GM23338 (cell line): ENCODE data around the gene PDE1A. TPM values are rescaled to one million over a fixed set of nuclear protein-coding genes. Genes with fewer than 3 reads are reported as not detected.

ENCODE experiments used
- ATAC-seq: fragments of 200-7000 bp; cut with Tn5 transposase; 3 replicates; pipeline ENCODE4 v1.9.1; 2020
- DNase-seq: peaks from one replicate; pipeline ENCODE4 v3.0.0-alpha.2; 2015; ENCODE audit warnings: low spot score
- H2AFZ ChIP-seq: fragments of 200-600 bp; sonication (generic); 2 replicates; pipeline ENCODE4 v1.8.0; 2016; ENCODE audit warnings: antibody characterized with exemption, mild to moderate bottlenecking, moderate library complexity
- H3F3A ChIP-seq: fragments of 200-600 bp; sonication (generic); replicated peaks from 2 replicates; pipeline ENCODE4 v1.8.0; 2017; ENCODE audit warnings: antibody characterized with exemption, mixed run types, low read depth
- H3K27ac ChIP-seq: fragments of 200-600 bp; sonication (generic); 2 replicates; pipeline ENCODE4 v1.6.1; 2016; ENCODE audit warnings: low read depth
- H3K27me3 ChIP-seq: fragments of 200-600 bp; sonication (generic); 2 replicates; pipeline ENCODE4 v1.8.0; 2016; ENCODE audit warnings: mild to moderate bottlenecking, mixed run types, moderate library complexity; ENCODE audit not compliant: insufficient read depth
- H3K36me3 ChIP-seq: fragments of 200-600 bp; sonication (generic); 2 replicates; pipeline ENCODE4 v1.8.0; 2016; ENCODE audit warnings: mild to moderate bottlenecking; ENCODE audit not compliant: insufficient read depth
- H3K4me1 ChIP-seq: fragments of 200-600 bp; sonication (generic); 2 replicates; pipeline ENCODE4 v1.8.0; 2016; ENCODE audit warnings: mild to moderate bottlenecking, moderate library complexity; ENCODE audit not compliant: insufficient read depth
- H3K4me2 ChIP-seq: fragments of 200-600 bp; sonication (generic); 2 replicates; pipeline ENCODE4 v1.7.1; 2017; ENCODE audit warnings: mixed run types
- H3K4me3 ChIP-seq: fragments of 200-600 bp; sonication (generic); 2 replicates; pipeline ENCODE4 v1.6.1; 2016; ENCODE audit warnings: mixed run types
- H3K79me2 ChIP-seq: fragments of 200-600 bp; sonication (generic); replicated peaks from 2 replicates; pipeline ENCODE4 v1.8.0; 2017; ENCODE audit warnings: mild to moderate bottlenecking; ENCODE audit not compliant: insufficient read depth
- H3K9me2 ChIP-seq: fragments of 200-600 bp; sonication (generic); 2 replicates; pipeline ENCODE4 v1.8.0; 2017; ENCODE audit not compliant: insufficient read depth
- H4K20me1 ChIP-seq: fragments of 200-600 bp; sonication (generic); replicated peaks from 2 replicates; pipeline ENCODE4 v1.8.0; 2017; ENCODE audit warnings: mild to moderate bottlenecking; ENCODE audit not compliant: insufficient read depth
- H3K27ac Mint-ChIP-seq: 2 replicates; pipeline ENCODE4 v1.8.0; 2020; ENCODE audit warnings: inconsistent platforms, mild to moderate bottlenecking, moderate library complexity, mixed read lengths
- H3K27me3 Mint-ChIP-seq: 3 replicates; pipeline ENCODE4 v1.8.0; 2022; ENCODE audit warnings: low read depth, mild to moderate bottlenecking, moderate library complexity, mixed read lengths, inconsistent platforms; ENCODE audit not compliant: insufficient read depth, poor library complexity
- H3K36me3 Mint-ChIP-seq: 3 replicates; pipeline ENCODE4 v1.8.0; 2021; ENCODE audit warnings: low read depth, mild to moderate bottlenecking, inconsistent platforms, moderate library complexity, mixed read lengths
- H3K4me1 Mint-ChIP-seq: 3 replicates; pipeline ENCODE4 v1.8.0; 2020; ENCODE audit warnings: mild to moderate bottlenecking, inconsistent platforms, mixed read lengths
- H3K4me3 Mint-ChIP-seq: 3 replicates; pipeline ENCODE4 v1.8.0; 2021; ENCODE audit warnings: moderate library complexity, mild to moderate bottlenecking, inconsistent platforms, mixed read lengths
- H3K9me3 Mint-ChIP-seq: 3 replicates; pipeline ENCODE4 v1.8.0; 2020; ENCODE audit warnings: moderate library complexity, mild to moderate bottlenecking, inconsistent platforms, mixed read lengths
- EZH2 ChIP-seq: fragments of 200-600 bp; sonication (generic); IDR thresholded peaks from one replicate; pipeline ENCODE4 v1.8.0; 2017; ENCODE audit warnings: antibody characterized with exemption, mild to moderate bottlenecking, low read depth; ENCODE audit not compliant: unreplicated experiment
- EZH2phosphoT487 ChIP-seq: fragments of 200-600 bp; sonication (generic); IDR thresholded peaks from one replicate; pipeline ENCODE4 v1.8.1; 2018; ENCODE audit warnings: antibody characterized with exemption; ENCODE audit not compliant: unreplicated experiment
- NANOG ChIP-seq: IDR thresholded peaks from 2 replicates; pipeline ENCODE4 v1.6.1; 2016; ENCODE audit warnings: antibody characterized with exemption, borderline replicate concordance
- POLR2AphosphoS5 ChIP-seq: IDR thresholded peaks from 2 replicates; pipeline ENCODE4 v1.6.1; 2016; ENCODE audit warnings: antibody characterized with exemption, low read depth
- STAT1 ChIP-seq: IDR thresholded peaks from one replicate; pipeline ENCODE4 v1.6.1; 2016; ENCODE audit warnings: antibody characterized with exemption; ENCODE audit not compliant: unreplicated experiment
- ZNF114 ChIP-seq: fragments of 250-450 bp; sonication (Bioruptor Pico); IDR thresholded peaks from 2 replicates; pipeline ENCODE4 v1.5.0; 2020; ENCODE audit warnings: mild to moderate bottlenecking, moderate library complexity
- ZNF462 ChIP-seq: fragments of 250-450 bp; sonication (Bioruptor Pico); IDR thresholded peaks from 2 replicates; pipeline ENCODE4 v1.5.0; 2020; ENCODE audit warnings: mild to moderate bottlenecking, moderate library complexity
- polyA plus RNA-seq: library from polyadenylated mRNA; unstranded; fragments of >200 nt; fragmentation: Nextera tagmentation; extraction: Ambion mirVana; gene quantifications from 2 replicates; pipeline ENCODE4 v1.2.1, GENCODE V29; 2016
- total RNA-seq: library from RNA; depleted of rRNA; stranded (reverse); fragments of >200 nt; shearing (Covaris generic); gene quantifications from 2 replicates; pipeline ENCODE4 v1.2.3, GENCODE V29; 2014
- TF ChIP-seq, protein P1 (sequence below): IDR thresholded peaks from 2 replicates; pipeline ENCODE4 v1.6.1; 2016; ENCODE audit warnings: antibody characterized with exemption
- TF ChIP-seq, protein P2 (sequence below): IDR thresholded peaks from one replicate; pipeline ENCODE4 v1.6.1; 2018; ENCODE audit warnings: antibody characterized with exemption; ENCODE audit not compliant: unreplicated experiment

PDE1A gene
- total and polyA plus RNA-seq, 2 experiments from 2014 or later, result 0.28 to 0.31 TPM

- no peak for TF ChIP-seq ZNF462
These were observed 20.6 kb downstream of the PDE1A start (continued) for GRCh38 chr2:182406221-182406620.

DNA sequence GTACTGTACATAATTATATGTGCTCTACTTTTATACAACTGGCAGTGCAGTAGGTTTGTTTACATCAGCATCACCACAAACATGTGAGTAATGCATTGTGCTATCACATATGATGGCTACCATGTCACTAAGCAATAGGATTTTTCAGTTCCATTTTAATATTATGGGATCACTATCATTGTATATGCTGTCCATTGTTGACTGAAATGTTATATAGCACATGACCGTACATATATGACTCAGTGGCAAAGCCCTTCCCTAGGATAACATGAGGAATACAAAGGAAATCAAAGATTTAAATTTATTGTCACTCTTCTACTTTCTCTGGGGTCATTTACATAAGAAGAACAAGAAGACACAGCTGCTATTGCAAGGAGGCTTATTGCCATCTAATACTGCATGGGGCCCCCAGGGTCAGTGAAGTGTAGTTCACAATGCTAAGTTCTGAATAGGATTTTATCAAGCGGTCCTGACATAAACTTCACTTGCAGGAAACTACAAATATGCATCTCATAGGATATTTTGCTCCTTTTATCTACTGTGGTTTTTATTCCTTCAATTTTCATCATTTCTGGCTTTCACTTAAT, 21.8 kb downstream of the PDE1A start:
- no peaks in the 10 kb centered on the region for H3K9me3 Mint-ChIP-seq
- H3K36me3 Mint-ChIP-seq, result no peaks in the 10 kb centered on the region
- TF ChIP-seq ZNF114 (no peak), NANOG (no peak), EZH2phosphoT487 (no peak), EZH2 (no peak), POLR2AphosphoS5 (no peak), STAT1 (no peak)
- TF ChIP-seq, protein P1, sequence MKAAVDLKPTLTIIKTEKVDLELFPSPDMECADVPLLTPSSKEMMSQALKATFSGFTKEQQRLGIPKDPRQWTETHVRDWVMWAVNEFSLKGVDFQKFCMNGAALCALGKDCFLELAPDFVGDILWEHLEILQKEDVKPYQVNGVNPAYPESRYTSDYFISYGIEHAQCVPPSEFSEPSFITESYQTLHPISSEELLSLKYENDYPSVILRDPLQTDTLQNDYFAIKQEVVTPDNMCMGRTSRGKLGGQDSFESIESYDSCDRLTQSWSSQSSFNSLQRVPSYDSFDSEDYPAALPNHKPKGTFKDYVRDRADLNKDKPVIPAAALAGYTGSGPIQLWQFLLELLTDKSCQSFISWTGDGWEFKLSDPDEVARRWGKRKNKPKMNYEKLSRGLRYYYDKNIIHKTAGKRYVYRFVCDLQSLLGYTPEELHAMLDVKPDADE, result no peak
- TF ChIP-seq, protein P2, sequence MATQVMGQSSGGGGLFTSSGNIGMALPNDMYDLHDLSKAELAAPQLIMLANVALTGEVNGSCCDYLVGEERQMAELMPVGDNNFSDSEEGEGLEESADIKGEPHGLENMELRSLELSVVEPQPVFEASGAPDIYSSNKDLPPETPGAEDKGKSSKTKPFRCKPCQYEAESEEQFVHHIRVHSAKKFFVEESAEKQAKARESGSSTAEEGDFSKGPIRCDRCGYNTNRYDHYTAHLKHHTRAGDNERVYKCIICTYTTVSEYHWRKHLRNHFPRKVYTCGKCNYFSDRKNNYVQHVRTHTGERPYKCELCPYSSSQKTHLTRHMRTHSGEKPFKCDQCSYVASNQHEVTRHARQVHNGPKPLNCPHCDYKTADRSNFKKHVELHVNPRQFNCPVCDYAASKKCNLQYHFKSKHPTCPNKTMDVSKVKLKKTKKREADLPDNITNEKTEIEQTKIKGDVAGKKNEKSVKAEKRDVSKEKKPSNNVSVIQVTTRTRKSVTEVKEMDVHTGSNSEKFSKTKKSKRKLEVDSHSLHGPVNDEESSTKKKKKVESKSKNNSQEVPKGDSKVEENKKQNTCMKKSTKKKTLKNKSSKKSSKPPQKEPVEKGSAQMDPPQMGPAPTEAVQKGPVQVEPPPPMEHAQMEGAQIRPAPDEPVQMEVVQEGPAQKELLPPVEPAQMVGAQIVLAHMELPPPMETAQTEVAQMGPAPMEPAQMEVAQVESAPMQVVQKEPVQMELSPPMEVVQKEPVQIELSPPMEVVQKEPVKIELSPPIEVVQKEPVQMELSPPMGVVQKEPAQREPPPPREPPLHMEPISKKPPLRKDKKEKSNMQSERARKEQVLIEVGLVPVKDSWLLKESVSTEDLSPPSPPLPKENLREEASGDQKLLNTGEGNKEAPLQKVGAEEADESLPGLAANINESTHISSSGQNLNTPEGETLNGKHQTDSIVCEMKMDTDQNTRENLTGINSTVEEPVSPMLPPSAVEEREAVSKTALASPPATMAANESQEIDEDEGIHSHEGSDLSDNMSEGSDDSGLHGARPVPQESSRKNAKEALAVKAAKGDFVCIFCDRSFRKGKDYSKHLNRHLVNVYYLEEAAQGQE, result no peak
- ATAC-seq (no peak), DNase-seq (no peak)
- Histone ChIP-seq H3K4me1 (no peaks in the 10 kb centered on the region), H4K20me1 (no peaks in the 10 kb centered on the region), H3K9me2 (no peaks in the 10 kb centered on the region), H3K4me2 (no peak overlapping the region), H3K79me2 (no peaks in the 10 kb centered on the region), H3K27me3 (no peaks in the 10 kb centered on the region), H2AFZ (no peak overlapping the region), H3F3A (no peaks in the 10 kb centered on the region), H3K27ac (no peak overlapping the region), H3K36me3 (no peaks in the 10 kb centered on the region), H3K4me3 (no peak overlapping the region)
- no peak overlapping the region for H3K27ac Mint-ChIP-seq
- no peaks in the 10 kb centered on the region for H3K27me3 Mint-ChIP-seq
- H3K4me1 Mint-ChIP-seq, result peaks cover 3% of the 10 kb centered on the region; the same call in 2 of the 3 replicates
- H3K4me3 Mint-ChIP-seq, result no peak overlapping the region
